ENCODE results near the gene SPECC1. TPM values are rescaled to one million over a fixed set of nuclear protein-coding genes. Genes with fewer than 3 reads are reported as not detected.

SPECC1 gene
- total and polyA plus RNA-seq, 2 donors (not counting 3 experiments of a cell fraction or from before 2014, with no cell fraction given) = 5.3 to 20.4 TPM

- POLR2A ChIA-PET = no interaction called here
- no peaks in the 10 kb centered on the region for H3K36me3 ChIP-seq (ENCODE audit: control insufficient read depth in 2 of 2, extremely low read depth in 1 of 2, insufficient read depth in 2 of 2, low read length in 2 of 2)
- H3K27ac ChIP-seq (ENCODE audit: insufficient read depth, low read depth, low read length) = no peak overlapping the region
- no peaks in the 10 kb centered on the region for H3K27me3 ChIP-seq (ENCODE audit: control insufficient read depth in 2 of 2, insufficient read depth in 2 of 2, low read length in 2 of 2)
- CTCF ChIA-PET = interaction anchor here (1.2 to 2.2 kb wide), 2 partner anchors 10 to 11 kb away, joined by 3 to 6 read pairs; no protein-coding TSS in a partner anchor
- TF ChIP-seq EZH2 (IDR thresholded peaks at IDR 0.05; ENCODE audit: borderline replicate concordance, low read depth, low read length, severe bottlenecking) = no peak
- no peak for TF ChIP-seq FOS (IDR thresholded peaks at IDR 0.05; ENCODE audit: borderline replicate concordance, insufficient read depth, low read length)
- TF ChIP-seq CTCF (IDR thresholded peaks at IDR 0.05; ENCODE audit: extremely low read depth in 1 of 2, insufficient read depth in 1 of 2, low read depth in 1 of 2, low read length in 2 of 2) = no peak
- TF ChIP-seq MYC (IDR thresholded peaks at IDR 0.05; ENCODE audit: low read depth, low read length) = no peak
- TF ChIP-seq POLR2A (IDR thresholded peaks at IDR 0.05; ENCODE audit: low read depth, low read length) = no peak
- no peak for TF ChIP-seq JUN (IDR thresholded peaks at IDR 0.05; ENCODE audit: borderline replicate concordance, insufficient read depth, insufficient read length, low read depth)
- no peak for TF ChIP-seq GATA2 (IDR thresholded peaks at IDR 0.05; ENCODE audit: insufficient read depth, insufficient read length, low read depth, low read length)
- TF ChIP-seq MAX (IDR thresholded peaks at IDR 0.05; ENCODE audit: insufficient read depth, insufficient read length) = no peak
- no peak for TF ChIP-seq POLR2AphosphoS5 (IDR thresholded peaks at IDR 0.05; ENCODE audit: insufficient read depth, low read depth, low read length)
- DNase-seq (ENCODE audit: low read depth, low spot score) (no peak), FAIRE-seq (no peak)
- no peaks in the 10 kb centered on the region for H3K4me1 ChIP-seq (ENCODE audit: control insufficient read depth, extremely low read depth, insufficient read depth, low read length)
- no peak overlapping the region for H3K4me3 ChIP-seq (replicated peaks in 1 of 3; ENCODE audit: insufficient read depth in 1 of 3, low read depth in 1 of 3, low read length in 3 of 3)
- H3K9ac ChIP-seq (replicated peaks; ENCODE audit: extremely low read depth, insufficient read depth, low read length) = no peak overlapping the region
- BruUV-seq (replicated peaks) = no TSS peak
- no peaks in the 10 kb centered on the region for H3K9me3 ChIP-seq (replicated peaks; ENCODE audit: control insufficient read depth, insufficient read depth, low read length)
- dilution Hi-C loops (cut with MboI; ENCODE audit: extremely low pct_ligation_motif_present, low sequenced_read_pairs) = no loop called here
- no peaks in the 10 kb centered on the region for H3K79me2 ChIP-seq (ENCODE audit: control insufficient read depth, insufficient read depth, low read length)
- no peaks in the 10 kb centered on the region for H3K9me1 ChIP-seq (replicated peaks; ENCODE audit: control insufficient read depth, extremely low read depth, insufficient read depth, low read length)
- H2AFZ ChIP-seq (ENCODE audit: low read depth, low read length) = no peak overlapping the region
- intact Hi-C loops (cut with micrococcal nuclease) = no loop called here
- H4K20me1 ChIP-seq (replicated peaks; ENCODE audit: control insufficient read depth, extremely low read depth, insufficient read depth, low read length) = no peaks in the 10 kb centered on the region
- no peak overlapping the region for H3K4me2 ChIP-seq (ENCODE audit: insufficient read depth, low read length)
Observed at GRCh38 chr17:20216853-20217252, 207.7 kb downstream of the SPECC1 start.
